Panc1 (cell line): Measurements from ENCODE around the gene ADAMTS19. TPM values are rescaled to one million over a fixed set of nuclear protein-coding genes. Genes with fewer than 3 reads are reported as not detected.

ENCODE experiments used
- ATAC-seq: fragments of 200-7000 bp; cut with Tn5 transposase; 2 replicates; pipeline ENCODE4 v1.9.1; 2020; ENCODE audit warnings: mild to moderate bottlenecking, moderate library complexity
- BruUV-seq: library from RNA; stranded (reverse); fragments of 400-500 nt; replicated peaks from 2 replicates; lab custom pipeline; 2021; lab: Mats Ljungman, UMichigan
- CTCF ChIA-PET: fragments of 300-600 bp; sonication (Branson Sonifier 250); formaldehyde crosslinking; loops from one replicate; lab custom pipeline; 2022; ENCODE audit warnings: antibody characterized with exemption; lab: Charles Lee
- POLR2A ChIA-PET: fragments of 300-600 bp; sonication (Branson Sonifier 250); formaldehyde crosslinking; loops from one replicate; lab custom pipeline; 2022; ENCODE audit warnings: antibody characterized with exemption; lab: Charles Lee
- DNase-seq: peaks from one replicate; pipeline ENCODE4 v3.0.0-alpha.2; 2010; ENCODE audit warnings: low read depth, low spot score
- H3K27ac ChIP-seq: 2 replicates; pipeline ENCODE4 v1.5.1; 2011; ENCODE audit warnings: mild to moderate bottlenecking, low read length, inconsistent platforms
- H3K27me3 ChIP-seq: fragments of 200-500 bp; sonication (Bioruptor generic); 2 replicates; pipeline ENCODE4 v1.6.0; 2014; ENCODE audit warnings: low read length, inconsistent platforms; ENCODE audit not compliant: control insufficient read depth, insufficient read depth
- H3K36me3 ChIP-seq: fragments of 200-500 bp; sonication (Bioruptor generic); 2 replicates; pipeline ENCODE4 v1.5.1; 2014; ENCODE audit warnings: inconsistent platforms, mild to moderate bottlenecking, low read length, moderate library complexity; ENCODE audit not compliant: control insufficient read depth, insufficient read depth
- H3K4me1 ChIP-seq: 2 replicates; pipeline ENCODE4 v1.5.1; 2011; ENCODE audit warnings: inconsistent platforms, mild to moderate bottlenecking, low read length, moderate library complexity; ENCODE audit not compliant: control insufficient read depth, insufficient read depth
- H3K4me3 ChIP-seq, 2 experiments: 2 replicates each; pipeline ENCODE4 v1.5.1; 2011 to 2012; ENCODE audit warnings: low read depth in 2 of 2, low read length in 2 of 2, mild to moderate bottlenecking in 2 of 2, inconsistent platforms in 1 of 2, moderate library complexity in 1 of 2
- H3K9me3 ChIP-seq: fragments of 200-500 bp; sonication (Bioruptor generic); 2 replicates; pipeline ENCODE4 v1.5.1; 2014; ENCODE audit warnings: low read depth, mild to moderate bottlenecking, inconsistent platforms, low read length, moderate library complexity; ENCODE audit not compliant: control insufficient read depth, insufficient read depth
- CTCF ChIP-seq: fragments of 450-650 bp; IDR thresholded peaks from 2 replicates; pipeline ENCODE4 v1.5.1; 2017; ENCODE audit warnings: mild to moderate bottlenecking
- POLR2AphosphoS5 ChIP-seq: IDR thresholded peaks from 2 replicates; pipeline ENCODE4 v1.6.1; 2012; ENCODE audit warnings: mild to moderate bottlenecking, low read depth, low read length, moderate library complexity
- REST ChIP-seq, 2 experiments: IDR thresholded peaks; 2 replicates each; pipeline ENCODE4 v1.6.1; 2011 to 2012; ENCODE audit warnings: low read depth in 2 of 2, control low read depth in 1 of 2, low read length in 1 of 2, mild to moderate bottlenecking in 1 of 2, moderate library complexity in 1 of 2; ENCODE audit not compliant: insufficient read depth in 1 of 2
- SIN3A ChIP-seq: IDR thresholded peaks from 2 replicates; pipeline ENCODE4 v1.6.1; 2012; ENCODE audit warnings: low read depth, mild to moderate bottlenecking, low read length, moderate library complexity, borderline replicate concordance; ENCODE audit not compliant: insufficient read depth
- TCF7L2 ChIP-seq: IDR thresholded peaks from 2 replicates; pipeline ENCODE4 v1.6.1; 2011; ENCODE audit warnings: mild to moderate bottlenecking, low read depth, low read length, inconsistent platforms
- in situ Hi-C: cut with HindIII; loops from 2 replicates; pipeline ENCODE4 v1.10.0; 2016; ENCODE audit warnings: low sequenced_read_pairs, low pct_unique_long_range_greater_than_20kb
- intact Hi-C: fragments of 100-400 bp; cut with micrococcal nuclease; formaldehyde crosslinking; loops from one replicate; pipeline ENCODE4 v1.10.0; 2022; ENCODE audit not compliant: unreplicated experiment
- total RNA-seq: library from RNA; stranded (reverse); gene quantifications from one replicate; pipeline ENCODE4 v1.2.1, GENCODE V29; 2021; ENCODE audit not compliant: unreplicated experiment

ADAMTS19 gene
- total RNA-seq, 1 experiment from 2014 or later = not detected

GRCh38 chr5:129465776-129466344, 5.8 kb downstream of the ADAMTS19 start:
- CTCF ChIA-PET = interaction anchor here (0.7 kb wide), 1 partner anchor 1235 kb away, joined by 3 read pairs; no protein-coding TSS in a partner anchor
- Histone ChIP-seq H3K27me3 (peaks cover 14% of the 10 kb centered on the region), H3K27ac (no peak overlapping the region), H3K9me3 (no peaks in the 10 kb centered on the region), H3K4me3 (no peak overlapping the region), H3K36me3 (no peaks in the 10 kb centered on the region), H3K4me1 (no peaks in the 10 kb centered on the region)
- DNase-seq (no peak), ATAC-seq (no peak)
- in situ Hi-C loops (no loop called here), intact Hi-C loops (no loop called here)
- TF ChIP-seq POLR2AphosphoS5 = no peak
- TF ChIP-seq SIN3A = no peak
- TF ChIP-seq CTCF = no peak
- TF ChIP-seq REST (IDR thresholded peaks at IDR 0.05; ENCODE audit: insufficient read depth in 1 of 2, low read depth in 2 of 2, low read length in 1 of 2) = no peak
- TF ChIP-seq TCF7L2 = no peak
- BruUV-seq = no TSS peak
- POLR2A ChIA-PET = no interaction called here

- no peaks in the 10 kb centered on the region for H3K9me3 ChIP-seq
- no peaks in the 10 kb centered on the region for H3K27me3 ChIP-seq
- BruUV-seq = no TSS peak
- POLR2A ChIA-PET = no interaction called here
- H3K4me1 ChIP-seq = no peaks in the 10 kb centered on the region
- no peak overlapping the region for H3K27ac ChIP-seq
- in situ Hi-C loops (no loop called here), intact Hi-C loops (no loop called here)
- ATAC-seq = no peak
- CTCF ChIA-PET = no interaction called here
- H3K4me3 ChIP-seq = no peak overlapping the region
- DNase-seq = no peak
- H3K36me3 ChIP-seq = no peaks in the 10 kb centered on the region
- no peak for TF ChIP-seq CTCF
- no peak for TF ChIP-seq SIN3A
- TF ChIP-seq REST (IDR thresholded peaks at IDR 0.05; ENCODE audit: insufficient read depth in 1 of 2, low read depth in 2 of 2, low read length in 1 of 2) = no peak
- no peak for TF ChIP-seq TCF7L2
- no peak for TF ChIP-seq POLR2AphosphoS5
Observed at GRCh38 chr5:129474544-129474943, 14.4 kb downstream of the ADAMTS19 start.
